ENCODE measurements around the gene GPATCH3.

GRCh38 chr1:26913389-26913753, 13.1 kb upstream of the GPATCH3 start:
- TF ChIP-seq CTCF (IDR thresholded peaks at IDR 0.05), result no peak
- TF ChIP-seq ZFX (IDR thresholded peaks at IDR 0.05; ENCODE audit: borderline replicate concordance), result no peak
